Activated CD4-positive, alpha-beta T cell treated with anti-CD3 and anti-CD28 coated beads, Interleukin-2, amount 50 U/mL, for 16 hours (primary cell): ENCODE data around the gene TPPP.
"Not testable (repeated sequence)": the region's sequence is repeated elsewhere in the genome, so short reads cannot be mapped to it uniquely, and the experiment has no call there.

Experiments
- DNase-seq: peaks from one replicate; pipeline ENCODE4 v3.0.0-alpha.2; 2020

Gene TPPP

DNA sequence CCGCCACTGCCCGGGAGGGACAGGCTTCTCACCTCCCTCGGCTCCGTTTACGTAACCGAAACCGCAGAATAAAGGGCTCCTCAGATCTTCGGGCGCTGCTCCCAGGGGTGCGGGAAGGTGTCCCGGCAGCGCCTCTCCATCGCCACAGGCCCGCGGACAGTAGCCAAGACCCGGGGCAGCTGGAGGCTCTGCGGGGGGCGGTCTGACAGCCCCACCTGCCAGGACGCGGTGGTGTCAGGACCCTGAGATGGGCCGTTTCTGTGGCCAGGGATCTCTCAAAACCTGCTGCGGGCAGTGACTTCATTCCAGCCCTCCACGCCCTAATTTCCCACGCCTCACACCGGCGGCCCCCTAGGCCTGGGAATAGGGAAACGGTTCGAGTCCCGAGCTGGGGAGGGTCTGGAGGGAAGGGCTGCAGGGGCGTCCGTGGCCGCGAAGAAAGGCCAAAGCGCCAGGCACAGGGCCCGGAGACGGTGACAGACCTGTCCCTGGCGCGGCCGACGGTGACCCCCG lies 567 bp downstream of the TPPP start:
- not testable (repeated sequence) for DNase-seq

DNA sequence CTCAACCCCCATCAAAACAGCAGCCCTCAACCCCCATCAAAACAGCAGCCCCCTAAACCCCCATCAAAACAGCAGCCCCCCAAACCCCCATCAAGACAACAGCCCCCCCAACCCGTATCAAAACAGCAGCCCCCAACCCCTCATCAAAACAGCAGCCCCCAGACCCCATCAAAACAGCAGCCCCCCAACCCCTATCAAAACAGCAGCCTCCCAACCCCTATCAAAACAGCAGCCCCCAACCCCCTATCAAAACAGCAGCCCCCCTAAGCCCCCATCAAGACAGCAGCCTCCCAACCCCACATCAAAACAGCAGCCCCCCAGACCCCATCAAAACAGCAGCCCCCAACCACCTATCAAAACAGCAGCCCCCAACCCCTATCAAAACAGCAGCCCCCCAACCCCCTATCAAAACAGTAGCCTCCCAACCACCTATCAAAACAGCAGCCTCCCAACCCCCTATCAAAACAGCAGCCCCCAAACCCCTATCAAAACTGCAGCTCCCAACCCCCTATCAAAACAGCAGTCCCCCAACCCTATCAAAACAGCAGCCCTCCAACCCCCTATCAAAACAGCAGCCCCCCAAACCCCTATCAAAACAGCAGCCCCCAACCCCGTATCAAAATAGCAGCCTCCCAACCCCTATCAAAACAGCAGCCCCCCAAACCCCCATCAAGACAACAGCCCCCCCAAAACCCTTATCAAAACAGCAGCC lies 1.2 kb downstream of the TPPP start:
- no peak for DNase-seq

DNA sequence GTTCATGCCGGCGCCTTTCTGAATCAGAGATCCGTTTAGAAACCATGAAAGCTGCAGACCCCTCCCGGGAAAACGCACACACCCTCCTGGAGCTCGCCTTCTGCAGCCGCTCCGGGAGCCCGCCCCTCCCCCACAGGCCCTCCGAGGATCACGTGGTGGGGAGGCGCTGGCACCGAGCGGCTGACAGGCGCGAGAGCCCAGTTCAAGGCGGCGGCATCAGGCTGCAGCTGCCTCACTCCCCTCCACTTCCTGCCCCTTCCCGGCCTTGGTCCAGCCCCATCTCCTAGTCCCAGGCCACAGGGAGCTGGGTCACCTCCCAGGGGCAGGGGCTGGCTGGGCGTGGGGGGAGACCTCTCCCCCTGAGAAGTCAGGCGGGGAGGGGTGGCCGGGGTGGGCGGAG lies 2.1 kb downstream of the TPPP start:
- not testable (repeated sequence) for DNase-seq

DNA sequence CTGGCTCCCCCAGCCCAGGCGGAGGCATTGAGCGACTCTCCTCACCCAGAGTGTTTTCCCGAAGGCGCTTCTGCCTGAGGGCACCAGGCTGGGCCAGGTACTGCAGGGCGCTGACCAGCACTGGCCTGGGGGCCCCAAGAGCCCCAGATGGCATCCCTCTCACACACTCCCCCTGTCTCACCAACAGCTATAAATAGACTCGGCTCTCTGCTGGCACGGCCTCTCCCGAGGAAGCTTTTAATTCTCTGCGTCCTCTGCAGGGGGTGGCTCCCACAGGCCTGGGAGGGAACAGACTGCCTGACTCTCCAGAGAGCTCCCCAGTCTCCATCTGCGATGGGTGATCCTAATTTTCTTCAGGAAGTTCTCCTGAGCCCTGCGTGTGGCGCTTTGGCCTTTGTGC lies 2.9 kb downstream of the TPPP start:
- not testable (repeated sequence) for DNase-seq

DNA sequence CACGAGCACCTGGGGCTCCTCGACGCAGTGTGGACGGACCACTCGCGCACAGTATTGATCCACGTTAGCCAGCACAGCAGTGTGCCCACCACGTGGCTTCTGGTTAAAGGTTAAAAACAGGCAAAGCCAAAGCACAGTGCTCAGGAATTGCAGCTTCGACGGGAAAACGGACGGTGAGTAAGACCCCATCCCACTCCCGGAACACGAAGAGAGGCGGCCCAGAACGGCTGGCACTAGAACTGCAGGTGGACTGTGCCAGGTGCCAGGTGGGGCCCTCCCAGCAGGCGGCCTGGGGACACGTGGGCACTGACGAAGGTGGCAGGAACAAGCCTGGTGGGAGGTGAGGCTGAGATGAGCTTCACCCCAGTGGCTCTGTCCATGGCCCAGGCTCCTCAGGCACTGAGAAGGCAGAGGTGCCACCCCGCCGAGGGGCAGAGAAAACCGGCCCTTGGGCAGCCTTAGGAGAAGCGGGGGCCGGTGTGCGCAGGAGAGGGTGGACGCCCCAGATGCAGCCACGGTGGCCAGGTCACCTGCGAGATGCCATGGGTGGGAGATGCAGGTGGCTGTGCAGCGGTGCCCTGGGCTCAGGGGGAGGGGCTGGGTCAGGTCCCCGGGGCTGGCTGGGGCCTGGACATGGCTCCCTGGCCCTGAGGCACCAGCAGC lies 4.7 kb downstream of the TPPP start:
- not testable (repeated sequence) for DNase-seq

DNA sequence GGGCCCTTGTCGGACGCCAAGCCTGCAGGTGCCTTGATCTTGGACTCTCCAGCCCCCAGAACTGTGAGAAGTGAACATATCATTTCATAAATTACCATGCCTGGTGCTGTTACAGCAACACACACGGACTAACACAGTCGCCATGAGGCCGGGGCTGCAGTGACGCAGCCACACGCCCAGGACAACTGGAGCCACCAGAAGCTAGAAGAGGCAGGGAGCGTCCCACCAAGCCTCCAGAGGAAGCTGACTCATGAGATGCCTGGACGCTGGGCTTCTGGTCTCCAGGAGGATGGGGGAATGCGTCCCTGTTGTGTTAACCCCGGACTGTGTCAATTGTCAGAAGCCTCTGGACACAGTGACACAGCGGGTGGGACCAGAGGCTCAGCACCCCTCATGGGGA lies 6.2 kb downstream of the TPPP start:
- DNase-seq, result not testable (repeated sequence)

DNA sequence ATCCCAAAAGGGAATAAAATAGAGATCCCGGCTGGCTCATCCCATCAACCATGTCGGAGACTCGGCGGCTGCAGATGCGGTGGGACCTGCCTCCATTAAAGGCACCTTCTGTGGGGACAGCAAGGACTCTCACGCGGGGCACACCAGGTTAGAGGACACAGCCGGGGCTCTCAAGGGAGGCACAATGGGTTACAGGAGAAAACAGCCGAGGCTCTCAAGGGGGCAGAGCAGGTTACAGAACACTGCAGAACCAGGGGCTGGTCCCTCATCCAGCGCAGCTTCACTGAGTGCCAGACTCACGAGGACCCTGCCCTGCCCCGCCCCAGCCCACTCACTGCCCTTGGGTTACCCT lies 7.0 kb downstream of the TPPP start:
- not testable (repeated sequence) for DNase-seq

DNA sequence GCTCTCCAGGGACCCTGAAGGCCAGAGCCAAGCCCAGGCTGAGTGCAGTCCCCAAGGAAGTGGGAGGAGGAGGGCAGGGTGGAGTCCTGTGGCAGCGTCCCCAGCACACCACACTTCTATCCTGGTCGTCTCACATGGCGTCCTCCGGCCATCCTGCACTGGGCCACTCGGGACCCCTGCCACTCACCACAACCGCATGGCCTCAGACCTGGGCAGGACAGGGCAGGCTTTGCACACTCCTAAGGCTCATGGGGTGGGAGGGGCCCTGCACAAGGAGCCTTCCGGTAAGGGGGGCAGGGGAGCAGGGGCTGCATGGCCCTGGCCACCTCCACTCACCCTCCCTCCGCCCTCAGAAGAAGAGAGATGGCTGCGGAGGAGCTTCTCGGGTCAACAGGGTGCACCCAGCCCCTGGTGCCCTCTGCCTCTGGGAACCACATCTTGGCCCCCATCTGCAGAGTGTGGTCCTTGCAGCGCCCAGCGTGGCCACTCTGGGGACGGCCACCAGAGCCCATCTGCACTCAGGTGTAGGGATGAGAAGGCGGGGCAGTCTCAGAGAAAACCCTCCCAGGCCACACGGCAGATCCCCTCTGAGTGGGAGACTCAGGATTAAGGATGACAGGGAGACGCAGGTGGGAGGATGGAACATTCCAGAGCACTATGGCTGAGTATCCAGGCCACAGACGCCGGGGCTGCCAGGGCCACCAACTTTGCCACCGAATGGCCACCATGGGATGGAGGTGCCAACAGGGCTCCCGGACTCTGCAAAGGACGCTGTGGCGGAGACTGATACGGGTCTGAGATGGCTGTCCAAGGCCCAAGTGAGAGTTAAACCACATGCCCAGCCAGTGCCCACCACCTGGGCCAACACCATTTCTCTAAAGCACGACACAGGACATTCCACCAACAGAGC lies 7.6 kb downstream of the TPPP start:
- DNase-seq, result no peak

DNA sequence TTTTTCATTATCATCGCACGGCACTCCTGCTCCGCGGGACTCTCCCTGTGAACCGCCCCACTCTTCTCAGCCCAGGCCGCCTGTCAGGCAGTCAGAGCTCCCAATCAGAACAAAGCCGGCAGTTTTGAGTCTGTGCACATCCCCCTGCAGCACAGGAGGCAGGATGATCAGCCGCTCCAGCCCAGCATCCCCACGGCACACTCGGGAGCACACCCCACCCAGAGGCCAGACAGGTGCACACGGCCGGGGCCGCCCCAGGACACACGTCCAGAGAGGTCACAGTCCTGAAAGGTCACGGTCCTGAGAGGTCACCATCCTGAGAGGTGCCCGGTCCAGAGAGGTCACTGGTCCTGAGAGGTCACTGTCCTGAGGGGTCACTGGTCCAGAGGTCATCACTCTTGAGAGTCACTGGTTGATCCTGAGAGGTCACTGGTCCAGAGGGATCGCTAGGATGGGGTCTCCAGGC lies 8.4 kb downstream of the TPPP start:
- DNase-seq, result no peak

DNA sequence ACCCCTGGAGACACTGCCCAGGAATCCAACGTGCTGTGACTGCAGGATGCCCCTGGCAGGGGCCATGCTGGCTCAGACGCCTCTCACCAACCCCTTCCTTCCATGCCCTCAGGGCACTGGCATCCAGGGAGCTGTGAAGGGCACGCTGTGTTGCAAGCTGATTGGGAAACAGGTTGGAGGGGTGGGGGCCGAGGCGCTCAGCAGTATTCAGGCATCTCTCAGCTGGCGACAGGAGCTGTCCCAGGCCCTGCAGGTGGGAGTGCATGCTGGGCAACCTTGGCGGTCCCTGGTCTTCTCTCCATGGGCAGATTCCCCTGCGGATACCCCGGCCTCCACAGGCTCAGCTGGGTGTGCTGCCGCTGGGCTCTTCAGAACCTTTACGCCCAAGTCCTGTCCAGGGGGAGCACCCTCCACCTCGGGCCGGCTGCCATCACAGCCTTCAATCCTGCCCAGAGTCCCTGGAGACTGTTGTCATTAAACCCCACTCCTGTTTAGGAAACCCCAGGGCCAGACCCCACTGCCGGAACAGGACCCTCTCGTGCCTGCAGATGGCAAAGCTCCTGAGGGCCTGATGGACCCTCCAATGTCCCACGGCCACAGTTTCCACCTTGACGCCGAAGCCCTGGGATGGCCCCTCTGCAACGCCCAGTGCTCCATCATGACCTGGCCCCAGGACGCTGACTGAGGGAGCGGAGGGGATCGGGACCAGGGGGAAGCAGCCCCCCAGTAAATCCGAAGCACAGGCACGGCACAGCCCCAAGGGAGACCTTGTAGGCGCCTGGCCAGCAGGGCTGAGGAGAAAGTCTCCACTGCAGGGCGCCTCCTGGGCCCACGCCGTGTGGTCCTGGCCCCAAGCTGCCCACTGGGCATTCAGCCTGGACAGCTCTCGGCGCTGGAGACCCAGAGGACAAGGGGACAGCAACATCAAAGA lies 9.3 kb downstream of the TPPP start:
- DNase-seq, result no peak

DNA sequence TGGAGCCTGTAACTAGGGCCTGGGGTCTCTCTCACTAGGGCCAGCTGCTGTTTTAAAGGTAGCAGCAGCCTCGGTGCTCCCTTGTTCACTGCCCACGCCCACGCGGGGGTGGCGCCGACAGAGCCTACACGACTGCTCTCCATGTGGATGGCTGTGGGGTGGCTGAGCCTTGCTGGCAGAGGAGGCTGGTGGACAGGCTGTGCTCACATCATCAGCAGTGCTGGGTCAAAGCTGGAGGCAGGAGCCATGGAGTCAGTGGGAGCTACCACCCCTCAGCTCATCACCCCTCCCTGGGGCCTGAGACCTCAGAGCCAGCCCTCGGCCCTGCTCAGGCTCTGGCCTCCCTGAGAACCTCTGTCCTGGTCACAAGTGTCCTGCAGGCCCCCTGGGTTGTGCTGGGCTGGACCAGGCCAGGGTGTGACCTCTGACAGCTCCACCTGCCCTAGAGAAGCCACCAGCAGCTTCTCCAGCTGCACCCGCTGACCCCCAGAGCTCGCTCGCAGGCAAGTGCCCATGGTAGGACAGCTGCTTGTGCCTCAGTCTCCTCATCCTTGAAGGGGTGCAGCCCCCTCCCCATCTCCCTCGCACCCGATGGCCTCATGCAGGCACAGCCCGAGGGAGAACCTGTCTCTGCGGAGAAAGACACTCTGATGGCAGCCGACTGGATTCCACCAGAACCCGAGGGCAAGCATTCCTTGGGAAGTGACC lies 10.3 kb downstream of the TPPP start:
- DNase-seq, result not testable (repeated sequence)

DNA sequence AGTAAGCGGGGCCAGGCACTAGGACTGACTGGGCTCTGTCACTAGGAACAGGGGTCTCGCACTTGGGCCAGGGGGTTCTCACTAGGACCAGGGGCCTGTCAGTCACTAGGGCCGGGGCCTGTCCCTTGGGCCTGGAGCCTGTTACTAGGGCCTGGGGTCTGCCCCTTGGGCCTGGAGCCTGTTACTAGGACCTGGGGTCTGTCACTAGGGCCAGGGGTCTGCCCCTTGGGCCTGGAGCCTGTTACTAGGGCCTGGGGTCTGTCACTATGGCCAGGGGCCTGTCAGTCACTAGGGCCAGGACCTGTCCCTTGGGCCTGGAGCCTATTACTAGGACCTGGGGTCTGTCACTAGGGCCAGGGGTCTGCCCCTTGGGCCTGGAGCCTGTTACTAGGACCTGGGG lies 10.9 kb downstream of the TPPP start:
- DNase-seq, result not testable (repeated sequence)

DNA sequence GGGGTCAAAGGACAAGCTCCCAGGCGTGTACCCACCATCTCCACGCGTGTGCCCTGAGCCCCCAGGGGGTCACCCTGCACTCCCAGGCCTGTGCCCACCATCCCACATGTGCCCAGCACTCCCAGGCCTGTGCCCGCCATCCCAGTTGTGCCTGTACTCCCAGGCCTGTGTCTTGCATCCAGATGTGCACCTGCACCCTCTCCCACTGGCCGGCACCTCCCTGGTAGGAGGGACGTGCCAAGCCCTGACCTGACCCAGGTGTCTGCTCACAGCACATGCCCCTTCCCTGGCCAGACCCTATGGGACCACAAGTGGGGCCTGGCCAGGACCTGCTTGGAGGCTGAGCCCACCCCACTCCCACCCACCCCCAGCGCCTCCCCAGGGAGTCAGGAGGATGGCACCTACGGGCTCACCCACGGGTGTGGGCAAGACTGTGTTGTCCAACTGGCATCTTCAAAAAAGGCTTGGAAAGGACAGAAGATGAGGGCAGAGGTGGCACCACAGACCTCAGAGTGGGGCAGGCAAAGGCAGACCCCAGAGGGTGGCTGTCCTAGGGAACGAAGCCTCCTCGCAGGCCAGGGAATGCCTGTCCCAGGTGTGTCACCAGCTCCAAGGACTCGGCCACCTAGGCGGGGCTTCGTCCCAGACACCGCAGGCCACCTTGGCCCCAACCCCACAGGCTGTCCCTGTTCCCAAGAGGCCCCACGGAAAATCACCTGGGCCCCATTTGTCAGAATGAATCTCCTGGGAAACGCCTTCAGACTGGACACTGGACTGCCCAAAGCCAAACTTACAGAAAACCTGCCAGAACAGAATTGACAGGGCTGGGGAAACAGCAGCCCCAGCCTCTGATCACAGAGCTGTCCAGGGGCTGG lies 11.6 kb downstream of the TPPP start:
- not testable (repeated sequence) for DNase-seq

DNA sequence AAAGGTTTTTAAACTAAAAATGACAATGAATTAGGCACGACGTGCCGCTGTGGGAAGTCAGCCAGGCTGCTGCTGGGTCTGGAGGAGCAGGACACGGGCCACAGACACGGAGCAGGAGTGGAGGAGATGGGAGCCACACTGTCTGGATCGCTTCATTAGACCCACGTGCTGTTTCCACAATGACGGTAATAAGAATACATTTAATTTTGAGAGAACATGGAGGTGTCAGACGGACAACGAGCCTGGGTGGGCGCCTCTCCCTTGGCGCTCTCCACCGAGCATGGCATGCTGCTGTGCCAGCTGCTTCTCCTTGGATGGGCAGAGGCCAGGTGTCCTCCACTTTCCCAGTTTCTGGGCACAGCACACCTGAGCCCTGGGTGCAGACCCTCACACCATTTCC lies 12.3 kb downstream of the TPPP start:
- not testable (repeated sequence) for DNase-seq

DNA sequence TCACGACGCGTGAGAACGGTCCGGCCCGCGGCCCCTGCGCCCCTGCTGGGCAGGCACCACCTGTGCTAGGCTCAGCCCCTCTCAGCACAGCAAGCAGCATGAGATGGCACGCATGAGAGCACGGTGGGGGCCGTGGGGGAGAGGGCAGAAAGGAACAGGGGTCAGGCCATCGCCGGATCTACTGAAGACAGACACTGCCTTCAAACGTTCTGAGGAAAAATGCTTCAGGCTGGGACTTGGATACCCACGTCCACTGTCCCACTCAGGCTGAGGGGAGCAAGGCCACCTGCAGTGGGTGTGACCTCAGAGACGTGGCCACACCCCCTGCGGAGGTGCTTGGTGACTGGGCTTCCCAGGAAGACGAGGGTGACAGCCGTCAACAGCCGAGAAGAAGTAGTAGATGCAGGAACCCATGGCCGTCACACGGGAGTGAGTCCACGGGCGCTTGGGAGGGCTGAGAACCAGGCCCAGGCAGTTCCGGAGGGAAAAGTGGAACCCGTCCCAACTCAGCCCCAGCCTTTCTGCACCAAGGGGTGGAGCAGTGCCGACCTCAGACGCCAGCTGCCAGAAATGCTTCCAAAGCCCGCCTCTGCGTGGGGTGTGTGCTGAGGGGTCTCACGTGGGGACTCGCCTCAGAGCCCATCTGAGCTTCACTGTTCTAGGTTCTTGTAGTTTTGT lies 12.9 kb downstream of the TPPP start:
- not testable (repeated sequence) for DNase-seq

DNA sequence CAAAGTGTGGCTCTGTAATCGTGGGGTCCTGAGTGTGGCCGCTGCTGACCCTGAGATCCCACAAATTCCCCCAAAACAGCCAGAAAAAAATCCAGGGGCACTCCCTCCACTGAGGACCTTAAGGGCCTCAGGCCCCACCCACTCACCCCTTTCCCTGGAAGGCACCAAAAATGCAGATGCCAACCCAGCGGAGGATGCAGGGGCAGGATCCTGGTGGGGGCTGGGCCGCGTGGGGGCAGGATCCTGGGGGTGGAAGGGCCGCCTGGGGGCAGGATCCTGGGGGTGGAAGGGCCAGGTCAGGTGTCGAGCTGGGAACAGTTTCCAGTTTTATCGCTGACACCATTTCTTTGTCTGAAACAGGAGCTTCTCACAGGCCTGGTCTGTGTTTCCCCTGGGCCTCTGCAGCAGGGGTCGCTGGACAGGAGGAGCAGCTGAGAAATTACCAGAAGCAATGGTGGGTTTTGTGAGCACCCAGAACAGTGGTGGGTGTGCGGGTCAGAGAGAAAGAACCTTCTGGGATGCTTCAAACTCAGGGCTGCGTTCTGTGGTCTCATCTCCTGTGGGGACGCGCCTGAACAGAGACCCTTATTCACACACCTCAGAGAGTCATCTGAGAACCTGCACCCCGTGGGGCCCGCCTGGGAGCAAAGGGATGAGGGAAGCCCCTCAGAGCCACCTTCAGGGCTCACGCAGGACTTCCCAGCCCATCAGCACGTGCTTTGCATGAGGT lies 13.8 kb downstream of the TPPP start:
- DNase-seq, result not testable (repeated sequence)

DNA sequence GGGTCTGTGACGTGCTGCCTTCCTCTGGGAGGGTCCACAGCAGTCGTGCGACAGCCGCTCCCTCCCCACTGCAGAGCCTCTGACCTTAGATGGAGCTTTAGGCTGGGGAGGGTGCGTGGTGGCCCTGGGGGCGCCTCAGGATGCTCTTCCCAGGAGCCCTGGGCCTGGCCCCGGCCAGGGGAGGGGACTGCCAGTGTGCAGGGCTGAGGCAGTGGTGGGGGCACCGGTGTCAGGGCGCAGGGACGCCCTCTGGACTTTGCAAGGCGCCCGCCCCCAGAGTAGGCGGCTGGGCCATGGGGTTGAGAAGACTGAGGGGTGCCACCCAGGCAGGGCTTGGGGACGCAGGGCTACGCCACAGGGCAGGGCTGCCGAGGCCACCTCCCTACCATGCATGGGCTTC lies 14.6 kb downstream of the TPPP start:
- not testable (repeated sequence) for DNase-seq

DNA sequence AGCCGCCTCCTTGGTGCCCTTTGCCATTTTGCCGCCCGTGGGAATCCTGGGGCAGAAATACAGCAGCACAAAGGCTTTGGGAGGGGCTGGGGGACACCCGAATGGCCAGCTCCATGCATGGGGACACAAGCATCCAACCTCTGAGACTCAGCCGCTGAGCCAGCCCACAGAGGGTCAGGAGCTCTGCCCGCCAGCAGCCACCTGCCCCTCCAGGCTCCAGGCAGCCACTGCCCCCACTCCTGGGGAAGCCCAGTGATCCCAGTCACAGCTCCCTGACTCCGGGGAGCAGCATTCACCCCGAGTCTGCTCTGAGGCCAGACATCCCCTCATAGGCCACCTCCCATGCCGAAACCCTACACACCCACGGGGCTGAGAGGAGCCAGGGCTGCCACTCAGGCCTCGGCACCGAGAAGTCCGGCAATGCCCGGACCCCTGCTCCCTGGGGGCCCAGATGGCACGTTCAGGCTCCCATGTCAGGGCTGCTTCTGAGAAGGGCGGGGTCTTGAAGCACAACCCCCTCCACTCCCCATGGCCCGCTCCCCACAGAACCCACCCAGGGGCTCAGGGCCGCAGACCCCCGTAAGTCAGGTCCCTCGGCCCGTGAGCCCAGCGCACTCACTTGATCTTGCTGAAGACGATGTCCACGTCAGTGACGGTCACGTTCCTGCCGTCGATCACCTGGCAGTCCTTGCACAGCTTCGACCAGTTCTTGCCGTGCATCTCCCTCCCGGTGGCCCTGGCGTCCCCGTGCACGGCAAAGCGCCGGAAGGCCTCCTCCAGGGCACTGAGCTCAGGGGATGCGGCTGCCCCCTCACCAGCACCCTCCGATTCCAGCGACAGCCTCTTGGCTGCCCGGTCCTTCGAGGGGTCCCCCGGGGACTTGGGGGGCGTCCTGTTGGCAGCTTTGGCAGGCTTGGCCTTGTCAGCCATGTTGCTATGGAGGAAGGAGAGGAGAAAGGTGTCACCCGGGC lies 15.7 kb downstream of the TPPP start:
- DNase-seq, result no peak
